Thymus (tissue), 14 donors: ENCODE data around the gene RBPJ. TPM values are rescaled to one million over a fixed set of nuclear protein-coding genes. Genes with fewer than 3 reads are reported as not detected.

Source experiments
- DNase-seq, 9 donors: peaks; one replicate each; pipeline ENCODE4 v3.0.0-alpha.2; 2013; ENCODE audit warnings: low spot score in 9 of 9, low read depth in 6 of 9, missing footprints in 1 of 9
- H3K27ac ChIP-seq, 2 donors: one replicate each; pipeline ENCODE4 v1.5.1; 2013; ENCODE audit warnings: control low read depth in 1 of 2, low read depth in 1 of 2, low read length in 1 of 2, mild to moderate bottlenecking in 1 of 2, moderate library complexity in 1 of 2
- H3K27me3 ChIP-seq, 2 donors: one replicate each; pipeline ENCODE4 v1.5.1; 2013; ENCODE audit warnings: low read length in 1 of 2; ENCODE audit not compliant: control insufficient read depth in 2 of 2, insufficient read depth in 1 of 2
- H3K36me3 ChIP-seq, 2 donors: one replicate each; pipeline ENCODE4 v1.5.1; 2013; ENCODE audit warnings: low read length in 1 of 2, mild to moderate bottlenecking in 1 of 2, moderate library complexity in 1 of 2; ENCODE audit not compliant: control insufficient read depth in 2 of 2, insufficient read depth in 2 of 2
- H3K4me1 ChIP-seq, 2 donors: one replicate each; pipeline ENCODE4 v1.5.1; 2013; ENCODE audit warnings: low read length in 2 of 2; ENCODE audit not compliant: control insufficient read depth in 2 of 2, insufficient read depth in 2 of 2
- H3K4me3 ChIP-seq, 2 donors: one replicate each; pipeline ENCODE4 v1.5.1; 2013; ENCODE audit warnings: low read length in 2 of 2, control low read depth in 1 of 2, mild to moderate bottlenecking in 1 of 2
- H3K9me3 ChIP-seq, 2 donors: one replicate each; pipeline ENCODE4 v1.5.1; 2013; ENCODE audit warnings: low read length in 1 of 2, mild to moderate bottlenecking in 1 of 2; ENCODE audit not compliant: control insufficient read depth in 2 of 2, insufficient read depth in 1 of 2
- WGBS: extraction: QIAGEN DNeasy Blood & Tissue Kit; methylation state at CpG from one replicate; pipeline ENCODE4 v1.1.7; 2013; 5-methylcytosine and 5-hydroxymethylcytosine counted together
- long read RNA-seq, 10 donors: transcript quantifications; one replicate each; lab custom pipeline, GENCODE V29; 2026
- polyA plus RNA-seq: library from polyadenylated mRNA; stranded (reverse); fragments of 200-250 nt; gene quantifications from one replicate; pipeline ENCODE4 v1.2.3, GENCODE V29; 2013
- total RNA-seq: library from RNA; stranded (reverse); fragments of 120-200 nt; gene quantifications from one replicate; pipeline ENCODE4 v1.2.4, GENCODE V29; 2013
- donor health status: healthy.

The RBPJ gene
- 42.1 TPM for total RNA-seq
- 46.8 TPM for polyA plus RNA-seq
- long read RNA-seq, donor 1, result 0 reads
- long read RNA-seq, donor 2, result 0 reads
- long read RNA-seq, donor 3, full-length matches to known transcripts, result 5 of 5 reads
- long read RNA-seq, donor 3, partial matches to known transcripts, result 0 of 5 reads
- long read RNA-seq, donor 3, other reads (novel, unspliced or antisense), result 0 of 5 reads
- long read RNA-seq, donor 4, transcript RBPJ-204 (11 exons, 1,752 nt), result major isoform, 5 of 8 reads
- long read RNA-seq, donor 4, partial matches to known transcripts, result 0 of 8 reads
- long read RNA-seq, donor 4, other reads (novel, unspliced or antisense), result 0 of 8 reads
- long read RNA-seq, donor 5, full-length matches to known transcripts, result 8 of 8 reads
- long read RNA-seq, donor 5, partial matches to known transcripts, result 0 of 8 reads
- long read RNA-seq, donor 5, other reads (novel, unspliced or antisense), result 0 of 8 reads
- long read RNA-seq, donor 6, full-length matches to known transcripts, result 5 of 5 reads
- long read RNA-seq, donor 6, partial matches to known transcripts, result 0 of 5 reads
- long read RNA-seq, donor 6, other reads (novel, unspliced or antisense), result 0 of 5 reads
- long read RNA-seq, donor 7, full-length matches to known transcripts, result 11 of 11 reads
- long read RNA-seq, donor 7, partial matches to known transcripts, result 0 of 11 reads
- long read RNA-seq, donor 7, other reads (novel, unspliced or antisense), result 0 of 11 reads
- long read RNA-seq, donor 8, partial matches to known transcripts, result 0 of 3 reads
- long read RNA-seq, donor 8, other reads (novel, unspliced or antisense), result 0 of 3 reads
- long read RNA-seq, donor 9, full-length matches to known transcripts, result 10 of 10 reads
- long read RNA-seq, donor 9, partial matches to known transcripts, result 0 of 10 reads
- long read RNA-seq, donor 9, other reads (novel, unspliced or antisense), result 0 of 10 reads
- long read RNA-seq, donor 10, full-length matches to known transcripts, result 10 of 10 reads
- long read RNA-seq, donor 10, partial matches to known transcripts, result 0 of 10 reads
- long read RNA-seq, donor 10, other reads (novel, unspliced or antisense), result 0 of 10 reads

- under 1% methylated on average over 102 of the region's 102 CpGs for WGBS
Observed at GRCh38 chr4:26320538-26321372, at the start of gene RBPJ. TSS of gene RBPJ (plus strand) at chr4:26321014. CDS start at chr4:26321029, 15 bp downstream.

GRCh38 chr4:26271703-26272102, 49.1 kb upstream of the RBPJ start:
- peaks cover 2 to 11% of the 10 kb centered on the region in 2 donors for H3K4me1 ChIP-seq
- H3K4me3 ChIP-seq, result no peak overlapping the region
- DNase-seq, result no peak
- H3K9me3 ChIP-seq, result no peaks in the 10 kb centered on the region
- H3K27me3 ChIP-seq, result no peaks in the 10 kb centered on the region
- 95% methylated on average over 5 of the region's 5 CpGs for WGBS
- no peak overlapping the region for H3K27ac ChIP-seq
- no peaks in the 10 kb centered on the region for H3K36me3 ChIP-seq

More at GRCh38 chr4:26320538-26321372, at the start of gene RBPJ:
- H3K4me1 ChIP-seq, result peaks cover 5 to 8% of the 10 kb centered on the region in 2 donors
- H3K27ac ChIP-seq, result peak within 1 kb of the TSS; percentile 93 to 94
- H3K4me3 ChIP-seq, result peak within 1 kb of the TSS; percentile 91 to 93
- no peaks in the 10 kb centered on the region for H3K9me3 ChIP-seq
- H3K27me3 ChIP-seq, result no peaks in the 10 kb centered on the region
- H3K36me3 ChIP-seq, result no peaks in the 10 kb centered on the region
- peak; percentile 68 to 95 (median 85) for DNase-seq

- no peak overlapping the region for H3K4me3 ChIP-seq
- peaks cover 2 to 11% of the 10 kb centered on the region in 2 donors for H3K4me1 ChIP-seq
- peak overlapping the region in 1 of 2 donors; percentile 7 for H3K27ac ChIP-seq
- no peaks in the 10 kb centered on the region for H3K27me3 ChIP-seq
- DNase-seq, result no peak
- WGBS, result 74% methylated on average over 10 of the region's 10 CpGs
- H3K36me3 ChIP-seq, result no peaks in the 10 kb centered on the region
- no peaks in the 10 kb centered on the region for H3K9me3 ChIP-seq
Observed at GRCh38 chr4:26272654-26273615, 47.9 kb upstream of the RBPJ start.

- peak in 1 of 9 donors; percentile 14 for DNase-seq
- Histone ChIP-seq H3K4me1 (peaks cover 2 to 11% of the 10 kb centered on the region in 2 donors), H3K27ac (no peak overlapping the region), H3K27me3 (no peaks in the 10 kb centered on the region), H3K4me3 (no peak overlapping the region), H3K36me3 (no peaks in the 10 kb centered on the region), H3K9me3 (no peaks in the 10 kb centered on the region)
- 12% methylated on average over 8 of the region's 8 CpGs for WGBS
Observed at GRCh38 chr4:26273616-26273980, 47.2 kb upstream of the RBPJ start.

- WGBS, result 97% methylated on average over 7 of the region's 7 CpGs
- no peaks in the 10 kb centered on the region for H3K9me3 ChIP-seq
- DNase-seq, result no peak
- H3K4me1 ChIP-seq, result peaks cover 2 to 11% of the 10 kb centered on the region in 2 donors
- no peaks in the 10 kb centered on the region for H3K36me3 ChIP-seq
- no peaks in the 10 kb centered on the region for H3K27me3 ChIP-seq
- no peak overlapping the region for H3K27ac ChIP-seq
- H3K4me3 ChIP-seq, result no peak overlapping the region
Observed at GRCh38 chr4:26275281-26275680, 45.5 kb upstream of the RBPJ start.

GRCh38 chr4:26279446-26279845, 41.4 kb upstream of the RBPJ start:
- no peak overlapping the region for H3K4me3 ChIP-seq
- H3K4me1 ChIP-seq, result no peaks in the 10 kb centered on the region
- H3K9me3 ChIP-seq, result no peaks in the 10 kb centered on the region
- H3K36me3 ChIP-seq, result no peaks in the 10 kb centered on the region
- DNase-seq, result no peak
- H3K27me3 ChIP-seq, result no peaks in the 10 kb centered on the region
- no peak overlapping the region for H3K27ac ChIP-seq
- 97% methylated on average over 13 of the region's 13 CpGs for WGBS

- Histone ChIP-seq H3K4me1 (no peaks in the 10 kb centered on the region), H3K9me3 (no peaks in the 10 kb centered on the region), H3K36me3 (no peaks in the 10 kb centered on the region), H3K27ac (no peak overlapping the region), H3K4me3 (no peak overlapping the region), H3K27me3 (no peaks in the 10 kb centered on the region)
- WGBS, result 96% methylated on average over 1 of the region's 1 CpG
- no peak for DNase-seq
Observed at GRCh38 chr4:26281881-26282280, 38.9 kb upstream of the RBPJ start.

GRCh38 chr4:26284536-26284935, 36.3 kb upstream of the RBPJ start:
- Histone ChIP-seq H3K4me3 (no peak overlapping the region), H3K27ac (no peak overlapping the region), H3K27me3 (no peaks in the 10 kb centered on the region), H3K36me3 (no peaks in the 10 kb centered on the region), H3K9me3 (no peaks in the 10 kb centered on the region), H3K4me1 (no peaks in the 10 kb centered on the region)
- DNase-seq, result no peak
- 96% methylated on average over 8 of the region's 8 CpGs for WGBS
